RPMI7951 (cell line): Measurements from ENCODE around the gene GMPR2. TPM values are rescaled to one million over a fixed set of nuclear protein-coding genes. Genes with fewer than 3 reads are reported as not detected.

ENCODE experiments used
- DNase-seq: peaks from one replicate; pipeline ENCODE4 v3.0.0-alpha.2; 2012; ENCODE audit warnings: low read depth
- total RNA-seq: library from RNA; depleted of rRNA; stranded (reverse); fragments of >200 nt; shearing (Covaris generic); gene quantifications from 2 replicates; pipeline ENCODE4 v1.2.3, GENCODE V29; 2014; rRNA removed

GMPR2 gene
- 51.2 and 52.9 TPM in 2 replicates for total RNA-seq

DNA sequence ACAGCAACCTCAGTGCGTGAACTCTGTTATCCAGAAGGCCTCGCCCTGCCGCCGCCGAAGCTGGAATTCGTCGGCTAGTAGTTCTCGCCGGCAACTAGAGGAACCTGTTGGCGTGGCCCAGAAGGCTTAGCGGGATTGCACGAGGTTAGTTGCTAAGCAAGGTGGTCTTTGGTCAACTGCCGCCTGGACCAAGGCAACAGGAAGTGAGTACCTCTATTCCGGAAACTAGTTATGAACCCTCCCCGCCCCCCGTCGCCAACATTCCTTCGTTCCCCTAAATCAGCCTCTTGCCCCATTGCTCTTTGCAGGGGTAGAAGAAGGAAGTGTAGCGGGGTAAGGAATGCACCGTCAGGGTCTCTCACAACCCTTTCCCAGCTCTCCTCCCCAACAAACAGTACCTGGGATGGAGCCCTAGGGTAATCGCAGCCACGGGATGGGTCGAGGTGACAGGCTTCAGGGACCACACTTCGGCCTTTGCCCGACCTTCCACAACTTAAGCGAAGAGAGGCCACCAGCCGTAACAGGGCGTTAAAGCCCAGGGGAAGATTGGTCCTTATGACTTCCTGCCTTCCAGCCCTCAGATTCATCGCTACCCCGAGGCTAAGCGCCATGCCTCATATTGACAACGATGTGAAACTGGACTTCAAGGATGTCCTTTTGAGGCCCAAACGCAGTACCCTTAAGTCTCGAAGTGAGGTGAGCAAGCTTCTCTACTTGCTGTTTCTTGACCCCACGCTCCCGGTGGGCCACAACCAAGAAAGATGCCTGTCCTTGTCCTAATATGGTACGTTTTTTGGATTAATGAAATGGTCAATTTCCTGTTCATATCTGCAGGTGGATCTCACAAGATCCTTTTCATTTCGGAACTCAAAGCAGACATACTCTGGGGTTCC is at the start of gene GMPR2:
GMPR2 (plus strand) TSS at position 285 of the 893 bp plus-strand sequence; CDS start at position 610, 325 bp downstream.
- DNase-seq = no peak

DNA sequence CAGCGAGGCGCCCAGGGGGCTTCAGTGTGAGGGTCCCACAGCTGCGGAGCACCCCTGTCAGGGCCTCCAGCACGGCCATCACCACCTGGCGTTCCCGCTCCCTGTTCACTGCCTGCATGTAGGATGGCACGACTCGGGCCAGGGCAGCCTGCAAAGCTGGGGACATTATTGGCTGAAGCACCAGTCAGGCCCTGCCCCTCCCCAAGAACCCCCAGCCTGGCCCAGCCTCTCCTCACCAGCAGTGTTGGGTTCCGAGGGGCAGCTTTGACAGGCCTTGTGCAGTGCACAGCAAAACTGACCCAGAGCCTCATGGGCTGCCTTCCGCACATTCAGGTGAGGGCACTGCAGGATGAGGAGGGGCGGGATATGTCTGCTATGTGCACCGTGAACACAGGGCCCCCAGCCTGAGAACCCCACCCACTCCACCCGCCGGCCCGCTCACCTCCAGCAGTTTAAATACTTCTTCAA is 49.7 kb upstream of the GMPR2 start:
- DNase-seq = no peak

DNA sequence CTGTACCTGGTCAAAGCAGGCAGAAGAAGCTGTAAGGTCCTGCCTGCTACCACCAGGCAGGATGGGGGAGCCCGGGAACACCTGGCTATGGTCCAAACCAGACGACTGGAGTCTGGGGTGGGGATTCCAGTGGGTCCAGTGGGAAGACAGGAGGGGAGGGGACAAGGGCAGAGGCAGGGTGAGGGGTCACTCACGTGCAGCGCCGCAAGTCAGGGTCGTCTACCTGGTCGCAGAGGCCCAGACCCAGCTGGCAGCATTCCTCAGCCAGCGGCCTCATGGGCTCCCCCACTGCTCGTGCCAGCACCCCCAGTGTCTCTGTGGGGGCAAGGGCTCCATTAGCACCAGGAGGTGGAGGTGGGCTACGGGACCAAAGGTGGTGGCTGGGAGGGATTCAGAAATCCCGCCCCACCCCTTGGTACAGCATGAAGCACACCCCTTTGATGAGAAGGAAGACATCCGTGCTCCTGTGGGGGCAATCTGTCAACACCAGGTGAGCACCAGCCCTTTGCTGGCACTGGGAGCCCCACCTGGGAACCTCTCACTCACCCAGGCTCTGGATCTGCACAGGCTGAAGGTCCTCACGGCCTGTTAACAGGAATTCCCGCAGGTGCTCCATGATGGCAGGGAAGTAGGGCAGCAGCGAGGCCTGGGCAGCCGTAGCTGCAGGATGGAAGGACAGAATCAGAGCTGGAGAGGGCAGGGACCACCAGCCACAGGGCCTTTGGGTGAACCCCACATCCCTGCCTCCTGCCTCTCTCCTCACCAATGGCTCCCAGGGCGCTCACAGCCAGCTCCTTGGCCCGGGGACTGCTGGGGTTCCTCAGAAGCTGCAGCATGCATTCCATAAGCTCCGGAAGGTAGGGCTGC is 48.4 kb upstream of the GMPR2 start:
- no peak for DNase-seq

DNA sequence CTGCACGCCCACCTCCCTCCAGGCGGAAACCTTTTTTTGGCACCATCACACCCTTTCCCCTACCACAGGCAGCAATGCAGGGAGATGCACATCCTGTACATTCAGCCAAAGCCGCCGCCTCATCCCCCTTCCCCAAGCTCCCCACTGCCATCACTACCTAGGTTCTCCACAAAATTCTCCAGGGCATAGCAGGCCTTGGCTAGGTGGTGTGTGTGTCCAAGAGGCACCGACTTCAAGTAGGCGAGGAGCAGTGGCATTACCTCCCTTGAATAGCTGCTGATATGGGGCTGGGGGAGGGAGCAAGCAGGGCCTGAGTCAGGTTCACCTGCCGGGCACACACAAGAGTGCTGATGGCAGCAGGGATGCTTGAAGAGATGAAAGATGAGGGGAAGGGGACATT is 47.7 kb upstream of the GMPR2 start:
- DNase-seq = no peak

DNA sequence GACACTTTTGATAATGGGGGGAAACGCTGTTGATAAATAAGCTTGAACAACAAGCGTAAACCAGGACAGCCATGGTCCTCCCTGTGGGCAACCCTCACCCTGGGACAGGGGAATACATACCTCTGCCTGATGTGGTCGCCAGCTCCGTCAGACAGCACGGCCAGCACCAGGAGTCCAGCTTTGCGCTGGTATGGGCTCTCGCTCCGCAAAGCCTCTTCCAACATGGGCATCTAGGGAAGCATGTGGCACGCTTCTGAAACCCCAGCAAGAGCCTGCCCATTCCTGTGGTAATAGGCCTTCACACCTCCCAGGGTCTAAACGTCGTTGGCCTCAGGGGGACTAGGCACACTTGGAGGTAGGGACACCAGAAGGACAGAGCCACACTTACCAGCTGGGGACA is 47.0 kb upstream of the GMPR2 start:
- no peak for DNase-seq

DNA sequence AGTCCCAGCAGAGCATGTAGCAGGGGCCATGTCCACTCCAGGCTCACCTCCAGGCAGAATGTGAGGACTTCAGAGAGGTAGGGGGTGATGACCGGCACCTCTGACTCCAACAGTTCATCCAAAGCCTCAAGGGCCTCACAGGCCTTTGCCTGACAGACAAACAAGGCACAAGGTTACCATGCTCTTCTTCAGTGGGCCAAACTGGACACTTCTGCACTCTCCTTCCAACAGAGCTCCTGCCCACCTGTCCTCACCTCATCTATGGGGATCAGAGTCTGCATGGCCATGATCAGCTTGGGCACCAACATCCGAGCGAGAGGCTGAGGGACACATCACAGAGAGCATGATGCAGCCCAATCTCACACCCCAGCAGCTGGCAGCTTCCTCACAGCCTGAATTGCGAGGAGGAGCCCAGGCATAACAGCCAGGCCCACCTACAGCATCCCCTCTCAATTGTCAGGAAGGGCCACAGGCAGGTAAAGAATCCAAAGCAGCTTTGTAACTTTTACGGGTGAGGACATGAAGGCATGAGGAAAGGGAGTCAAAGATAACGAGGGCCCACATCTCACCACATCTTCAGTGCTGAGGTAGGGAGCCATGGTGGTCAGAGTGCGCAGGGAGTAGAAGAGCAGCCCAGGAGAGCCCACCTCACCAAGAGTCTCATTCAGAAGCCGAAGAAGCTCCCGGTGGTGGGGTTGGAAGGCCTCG is 45.7 kb upstream of the GMPR2 start:
- no peak for DNase-seq

DNA sequence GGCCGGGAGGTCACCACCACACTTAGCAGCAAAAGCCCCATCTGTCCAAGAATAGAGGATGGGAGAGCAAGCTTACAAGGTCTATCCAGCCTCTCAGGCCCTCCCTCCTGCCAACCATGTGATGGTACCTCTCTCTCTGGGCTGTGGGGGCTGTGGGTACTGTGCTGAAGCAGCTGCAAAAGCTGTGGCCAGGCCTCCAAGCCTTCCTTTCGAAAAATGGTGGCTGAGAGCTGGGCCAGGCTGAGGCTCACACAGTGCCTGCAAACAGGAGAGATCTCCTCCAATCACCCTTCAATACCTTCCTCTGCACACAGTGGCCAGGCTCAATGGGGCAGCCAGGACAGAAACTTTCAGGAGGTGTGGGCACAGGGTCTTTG is 45.2 kb upstream of the GMPR2 start:
- no peak for DNase-seq

DNA sequence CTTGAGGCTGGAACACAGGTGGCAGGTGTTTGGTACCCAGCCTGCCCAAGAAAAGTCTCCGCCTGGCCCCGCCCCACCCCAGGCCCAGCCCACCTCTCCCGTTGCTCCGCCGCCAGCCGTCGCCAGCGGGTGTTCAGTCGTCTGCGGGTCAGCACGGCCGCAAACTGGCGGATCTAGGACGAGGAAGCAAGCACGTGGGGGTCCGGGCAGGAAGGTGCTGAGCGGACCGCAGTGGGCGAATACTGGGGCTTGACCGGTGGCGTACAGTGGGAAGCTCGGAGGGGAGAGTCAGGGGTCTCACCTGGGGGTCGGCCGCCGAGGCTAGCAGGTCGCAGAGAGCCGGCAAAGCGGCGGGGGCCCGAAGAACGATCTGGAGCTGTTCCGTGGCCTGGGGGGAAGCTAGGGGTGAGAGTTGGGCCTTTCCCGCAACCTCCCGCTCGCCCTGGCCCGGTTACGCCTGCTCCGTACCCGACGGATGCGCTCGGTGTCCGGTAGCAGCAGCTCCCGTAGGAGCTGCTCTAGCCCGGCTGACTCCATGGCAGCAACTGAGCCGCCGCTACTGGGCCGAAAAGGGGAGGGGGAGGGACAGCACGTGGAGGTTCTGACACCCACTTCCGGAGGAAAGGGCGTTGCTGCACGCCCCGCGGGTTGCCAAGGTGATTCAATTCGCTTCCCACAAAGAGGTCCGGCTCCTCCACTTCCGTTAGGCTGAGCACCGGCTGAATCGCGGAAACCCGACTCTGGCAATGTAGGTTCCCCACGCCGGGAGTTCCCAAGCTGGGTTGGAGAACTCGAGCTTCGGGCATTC is 44.3 kb upstream of the GMPR2 start, which contains the start of gene IPO4:
IPO4 (minus strand) TSS at position 566 of the 808 bp plus-strand sequence; CDS start at position 537, 29 bp downstream.
- DNase-seq = peak; percentile 96

DNA sequence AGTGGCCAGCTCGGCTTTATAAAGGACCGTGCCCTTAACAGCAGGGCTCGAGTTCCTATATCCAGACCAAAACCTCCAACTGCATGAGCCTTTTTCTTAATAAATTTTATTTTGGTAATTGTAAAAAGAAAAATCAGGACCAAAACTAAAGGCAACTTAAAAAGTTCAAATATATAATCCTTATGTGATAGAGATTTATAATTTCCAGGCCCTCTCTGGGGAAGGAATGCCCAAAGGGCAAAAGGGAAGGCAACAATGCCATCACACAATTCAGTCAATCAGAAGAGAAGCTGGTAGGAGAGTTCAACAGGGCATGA is 43.7 kb upstream of the GMPR2 start:
- no peak for DNase-seq

DNA sequence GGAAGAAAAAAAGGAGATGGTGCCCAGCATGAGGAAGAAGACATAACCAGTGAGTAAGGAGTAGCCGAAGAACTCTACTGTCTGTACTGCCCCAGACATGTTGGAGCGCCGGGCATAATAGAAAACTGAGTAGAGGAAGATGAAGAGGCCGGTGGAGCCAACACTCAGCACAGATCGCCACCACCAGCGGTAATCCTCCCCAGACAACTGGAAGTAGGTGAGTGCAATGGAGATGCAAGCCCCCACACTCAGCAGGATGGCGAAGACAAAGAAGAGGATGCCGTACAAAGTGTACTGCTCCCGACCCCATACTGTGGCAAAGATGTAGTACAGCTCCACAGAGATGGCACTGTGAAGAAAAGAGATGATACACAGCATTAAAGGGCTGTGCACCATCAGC is 43.3 kb upstream of the GMPR2 start:
- DNase-seq = no peak

DNA sequence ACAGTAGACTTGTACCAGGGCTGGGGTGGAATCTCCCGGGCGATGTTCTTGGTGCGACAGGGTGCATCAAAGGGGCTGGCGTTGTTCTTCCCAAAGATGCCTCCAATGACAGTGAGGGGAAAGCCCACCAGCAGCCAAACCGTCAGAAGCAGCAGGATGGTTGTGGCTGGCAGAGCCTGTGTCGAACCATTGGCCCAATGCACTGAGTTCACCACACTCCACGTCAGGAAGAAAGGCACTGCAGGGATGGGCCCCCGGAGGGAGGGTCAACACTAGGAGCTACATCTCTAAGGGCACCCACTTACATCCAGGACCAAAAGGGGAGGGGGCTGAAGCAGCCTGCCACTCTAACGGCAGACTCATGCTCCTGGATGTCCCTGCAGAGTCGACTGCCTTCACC is 42.3 kb upstream of the GMPR2 start:
- no peak for DNase-seq

DNA sequence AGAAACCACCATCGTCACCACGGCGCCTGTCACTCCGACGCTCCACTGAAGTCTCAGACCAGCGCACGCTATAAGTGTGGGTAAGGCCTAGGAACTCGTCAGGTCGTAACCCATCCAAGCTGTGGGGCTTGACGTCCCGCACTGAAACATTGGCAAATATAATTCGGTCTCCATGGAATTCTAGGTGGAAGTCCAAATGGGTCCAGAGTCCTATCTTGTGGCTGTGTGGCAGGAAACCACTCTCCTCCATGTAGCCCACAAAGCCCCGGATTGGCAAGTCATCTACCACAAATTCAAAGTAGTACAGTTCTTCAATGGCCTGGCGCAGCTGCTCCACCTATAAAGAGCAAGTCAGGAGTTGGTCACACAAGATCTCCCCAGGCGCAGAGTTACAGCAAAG is 39.8 kb upstream of the GMPR2 start:
- DNase-seq = no peak

DNA sequence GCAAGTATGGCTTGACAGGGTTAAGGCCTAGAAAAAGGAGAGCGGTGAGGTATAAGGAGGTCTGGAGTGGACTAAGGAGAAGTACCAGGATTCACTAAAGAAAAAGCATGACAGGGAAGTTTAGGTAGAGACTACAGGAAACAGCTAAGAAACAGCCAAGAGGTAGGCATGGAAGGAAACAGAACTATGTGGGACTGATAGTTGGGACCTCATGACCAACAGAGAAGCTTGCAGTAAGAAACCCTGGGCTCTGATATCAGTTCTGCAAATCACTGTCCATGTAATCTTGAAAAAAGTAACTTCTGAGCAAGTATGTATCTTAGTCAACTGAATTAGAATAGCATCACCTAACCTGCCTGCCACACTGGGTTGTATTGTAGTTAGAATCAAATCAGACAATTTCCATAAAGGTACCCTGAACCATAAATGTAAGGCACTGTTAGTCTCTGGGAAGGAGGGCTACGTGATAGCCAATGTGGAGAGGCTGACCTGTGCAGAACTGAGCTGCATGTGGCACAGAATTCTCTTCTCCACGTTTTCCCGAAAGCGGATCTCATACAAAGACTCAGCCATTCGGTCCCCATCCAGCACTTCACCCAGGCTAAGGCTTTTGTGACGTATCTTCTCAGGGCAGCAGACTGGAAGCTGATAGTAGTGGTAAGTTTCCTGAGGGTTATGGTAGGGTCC is 38.4 kb upstream of the GMPR2 start:
- no peak for DNase-seq

DNA sequence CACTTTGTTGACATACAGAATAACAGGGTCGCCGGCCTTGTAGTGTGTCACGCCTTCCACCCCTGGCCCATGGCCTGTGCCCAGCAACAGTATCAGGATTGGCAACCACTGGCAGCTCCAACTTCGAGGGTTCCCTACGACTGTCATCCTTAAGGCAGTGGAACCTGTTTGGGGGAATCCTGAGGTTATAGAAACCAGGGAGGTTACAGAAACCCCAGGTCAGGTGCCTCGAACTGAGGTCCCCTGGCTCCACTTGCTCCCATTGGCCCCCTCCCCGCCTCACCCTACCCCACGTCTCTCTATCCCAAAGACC is 37.9 kb upstream of the GMPR2 start:
- no peak for DNase-seq

DNA sequence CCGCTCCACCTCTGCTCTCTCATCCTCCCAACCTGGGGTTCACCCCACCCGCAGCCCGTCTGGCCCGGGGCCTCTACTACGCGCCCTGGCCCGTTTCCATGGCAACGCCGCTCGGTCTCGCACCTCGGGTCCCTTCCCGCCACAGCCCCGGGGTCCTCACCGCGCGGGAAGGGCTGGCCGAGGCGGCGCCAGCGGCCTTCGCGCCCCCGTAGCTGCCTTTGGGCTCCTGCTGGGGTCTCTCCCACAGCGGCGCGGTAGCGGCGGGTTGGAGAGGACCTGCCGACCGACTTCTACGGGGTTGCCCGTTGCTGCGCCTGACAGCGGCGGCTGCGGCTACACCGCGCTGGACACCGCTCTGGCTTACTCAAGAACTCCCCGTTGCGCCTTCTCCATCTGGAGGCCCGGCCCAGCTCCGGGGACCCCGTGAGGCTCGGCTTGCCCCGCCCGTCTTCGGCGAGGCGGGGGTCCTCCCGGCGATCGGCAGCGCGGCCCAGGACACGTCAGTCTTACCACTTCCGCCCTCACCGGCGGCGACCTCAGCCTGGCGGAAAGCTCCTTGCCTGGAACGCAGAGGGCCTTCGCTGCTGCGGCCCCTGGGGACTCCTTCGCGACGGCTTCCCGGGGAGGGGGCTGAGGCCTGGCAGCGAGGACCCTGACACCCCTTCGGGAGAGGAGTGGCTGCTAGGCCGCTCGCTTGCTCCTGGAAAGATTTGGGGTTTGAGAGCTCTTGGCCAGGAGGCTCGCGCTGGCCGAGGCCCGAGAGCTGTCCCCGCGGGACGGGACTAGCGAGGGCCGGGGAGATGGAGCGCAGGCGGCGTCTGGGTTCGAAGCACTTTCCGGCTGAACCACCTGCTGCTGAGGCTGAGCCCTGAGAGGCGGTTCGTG is 37.3 kb upstream of the GMPR2 start, which contains the start of gene TM9SF1:
TM9SF1 (minus strand) TSS at position 256 of the 885 bp plus-strand sequence. CDS start 422 bp downstream, outside the sequence.
- DNase-seq = peak; percentile 79

DNA sequence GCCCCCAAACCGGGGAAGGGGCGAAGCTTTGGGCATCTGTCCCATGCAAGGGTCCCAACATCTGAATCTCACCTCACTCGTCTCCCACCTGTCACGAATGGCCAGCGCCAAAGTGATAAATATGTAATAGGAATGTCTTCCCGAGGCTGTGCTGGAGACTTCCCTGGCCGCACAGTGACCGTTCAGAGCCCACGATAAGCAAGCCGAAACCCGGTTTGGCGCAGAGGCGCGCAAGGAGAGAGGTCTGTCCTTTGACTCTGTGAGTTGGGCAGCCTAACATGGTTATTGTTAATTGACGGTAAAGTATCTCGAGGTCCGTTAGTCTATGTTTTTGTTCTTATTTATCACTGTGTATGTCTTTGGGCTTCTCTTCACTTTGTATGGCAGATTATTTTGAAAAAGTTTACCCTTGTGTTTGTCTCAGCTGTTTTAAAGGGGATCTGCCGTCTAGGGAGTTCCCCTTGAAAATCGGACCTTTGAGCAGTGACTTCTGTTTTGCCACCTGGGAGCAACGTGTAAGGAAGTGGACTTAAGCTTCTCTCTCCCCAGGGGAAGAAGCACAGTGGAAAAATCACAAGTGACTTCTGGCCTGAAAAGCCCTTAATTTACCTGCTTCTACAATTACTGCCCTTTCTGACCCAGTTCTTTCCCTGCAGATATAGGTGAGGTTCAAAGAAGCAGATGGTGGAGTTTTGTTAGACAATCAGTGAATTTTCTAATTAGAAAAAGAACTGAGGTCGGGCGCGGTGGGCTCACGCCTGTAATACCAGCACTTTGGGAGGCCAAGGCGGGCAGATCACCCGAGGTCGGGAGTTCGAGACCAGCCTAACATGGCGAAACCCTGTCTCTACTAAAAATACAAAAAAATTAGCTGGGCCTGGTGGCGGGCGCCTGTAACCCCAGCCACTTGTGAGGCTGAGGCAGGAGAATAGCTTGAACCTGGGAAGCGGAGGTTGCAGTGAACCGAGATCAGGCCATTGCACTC is 36.4 kb upstream of the GMPR2 start:
- no peak for DNase-seq

DNA sequence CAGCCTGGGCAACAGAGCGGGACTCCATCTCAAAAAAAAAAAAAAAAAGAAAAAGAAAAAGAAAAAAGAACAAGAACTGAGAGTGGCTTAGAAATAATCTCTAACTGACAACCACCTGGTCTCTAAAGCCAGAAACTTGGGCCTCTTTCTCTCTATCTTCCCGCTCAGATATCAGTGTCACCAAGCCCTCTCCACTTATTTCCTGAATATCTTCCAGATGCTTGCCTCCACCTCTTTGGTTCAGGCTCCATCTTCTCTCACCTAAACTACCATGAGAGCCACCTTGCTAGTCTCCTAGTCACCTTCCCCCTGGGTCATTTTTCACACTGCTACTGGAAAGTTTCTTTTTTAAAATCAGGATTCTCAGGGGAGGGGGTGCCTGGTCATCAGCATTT is 35.7 kb upstream of the GMPR2 start:
- DNase-seq = no peak

DNA sequence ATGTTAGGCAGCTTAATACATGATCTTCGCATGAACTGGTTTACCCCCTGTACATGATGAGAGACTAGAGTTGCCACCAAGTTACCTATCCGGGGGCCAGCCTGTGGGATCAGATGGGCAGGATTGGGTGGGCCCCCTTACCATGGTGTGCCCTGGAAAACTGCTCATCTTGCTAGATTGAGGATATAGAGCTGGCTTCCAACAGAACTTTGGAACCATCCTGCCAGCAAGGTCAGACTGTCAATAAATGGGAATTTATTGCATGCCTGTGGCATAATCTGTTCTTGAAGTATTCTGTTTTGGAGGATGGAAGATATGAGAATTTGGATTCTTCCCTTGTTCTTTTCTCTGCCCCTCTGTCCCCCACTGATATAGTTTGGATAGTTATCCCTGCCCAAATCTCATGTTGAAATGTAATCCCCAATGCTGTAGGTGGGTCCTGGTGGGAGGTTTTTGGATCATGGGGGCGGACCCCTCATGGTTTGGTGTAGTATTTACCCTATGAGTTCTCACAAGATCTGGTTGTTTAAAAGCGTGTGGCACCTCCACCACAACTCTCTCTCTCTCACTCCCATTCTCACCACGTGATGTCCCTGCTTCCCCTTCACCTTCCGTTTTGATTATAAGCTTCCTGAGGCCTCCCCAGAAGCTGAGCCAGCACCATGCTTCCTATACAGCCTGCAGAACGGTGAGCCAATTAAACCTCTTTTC is 33.8 kb upstream of the GMPR2 start:
- no peak for DNase-seq
